H9 (cell line): ENCODE results near the gene TMEM272. TPM values are rescaled to one million over a fixed set of nuclear protein-coding genes. Genes with fewer than 3 reads are reported as not detected.

Source experiments
- DNase-seq: peaks from one replicate; pipeline ENCODE4 v3.0.0-alpha.2; 2017
- H2AFZ ChIP-seq: one replicate; pipeline ENCODE4 v1.6.1; 2013; ENCODE audit warnings: mild to moderate bottlenecking, low read length, control low read depth, moderate library complexity
- H2AK5ac ChIP-seq: 2 replicates; pipeline ENCODE4 v1.6.1; 2013; ENCODE audit warnings: low read length, control low read depth, mixed read lengths; ENCODE audit not compliant: insufficient read length
- H2BK120ac ChIP-seq: one replicate; pipeline ENCODE4 v1.6.1; 2013; ENCODE audit warnings: low read depth, mild to moderate bottlenecking, low read length, control low read depth, inconsistent platforms; ENCODE audit not compliant: poor library complexity, severe bottlenecking
- H2BK12ac ChIP-seq: 2 replicates; pipeline ENCODE4 v1.6.1; 2013; ENCODE audit warnings: low read length, control low read depth, mixed read lengths, low read depth; ENCODE audit not compliant: insufficient read length
- H2BK15ac ChIP-seq: 2 replicates; pipeline ENCODE4 v1.6.1; 2013; ENCODE audit warnings: low read depth, low read length, control low read depth
- H2BK20ac ChIP-seq: one replicate; pipeline ENCODE4 v1.6.1; 2013; ENCODE audit warnings: low read depth, mild to moderate bottlenecking, low read length, control low read depth, inconsistent platforms; ENCODE audit not compliant: poor library complexity, severe bottlenecking
- H2BK5ac ChIP-seq: 2 replicates; pipeline ENCODE4 v1.6.1; 2013; ENCODE audit warnings: low read length, control low read depth, mixed read lengths; ENCODE audit not compliant: insufficient read length
- H3K14ac ChIP-seq: 2 replicates; pipeline ENCODE4 v1.6.1; 2013; ENCODE audit warnings: low read length, control low read depth; ENCODE audit not compliant: insufficient read depth
- H3K18ac ChIP-seq: 2 replicates; pipeline ENCODE4 v1.6.1; 2013; ENCODE audit warnings: low read depth, mild to moderate bottlenecking, mixed read lengths, low read length, control low read depth; ENCODE audit not compliant: insufficient read length
- H3K23ac ChIP-seq: 2 replicates; pipeline ENCODE4 v1.6.1; 2013; ENCODE audit warnings: low read length, control low read depth, mixed read lengths, low read depth; ENCODE audit not compliant: insufficient read length
- H3K23me2 ChIP-seq: 2 replicates; pipeline ENCODE4 v1.6.1; 2013; ENCODE audit warnings: low read depth, mild to moderate bottlenecking, mixed read lengths, low read length, control low read depth; ENCODE audit not compliant: insufficient read length, poor library complexity, severe bottlenecking
- H3K27ac ChIP-seq: 2 replicates; pipeline ENCODE4 v1.5.1; 2013; ENCODE audit warnings: low read length, control low read depth, mixed read lengths, low read depth; ENCODE audit not compliant: insufficient read length
- H3K27me3 ChIP-seq: 2 replicates; pipeline ENCODE4 v1.6.1; 2013; ENCODE audit warnings: low read length, control low read depth, inconsistent platforms; ENCODE audit not compliant: insufficient read depth
- H3K4ac ChIP-seq: 2 replicates; pipeline ENCODE4 v1.6.1; 2013; ENCODE audit warnings: low read depth, mild to moderate bottlenecking, control low read depth, inconsistent platforms, low read length, moderate library complexity
- H3K4me1 ChIP-seq: 2 replicates; pipeline ENCODE4 v1.6.1; 2013; ENCODE audit warnings: low read length, control low read depth, inconsistent platforms; ENCODE audit not compliant: insufficient read depth
- H3K4me2 ChIP-seq: 2 replicates; pipeline ENCODE4 v1.6.1; 2013; ENCODE audit warnings: low read length, control low read depth, mixed read lengths; ENCODE audit not compliant: insufficient read length, insufficient read depth
- H3K56ac ChIP-seq: 2 replicates; pipeline ENCODE4 v1.6.1; 2013; ENCODE audit warnings: low read depth, mild to moderate bottlenecking, mixed read lengths, low read length, control low read depth; ENCODE audit not compliant: insufficient read length
- H3K79me1 ChIP-seq: 2 replicates; pipeline ENCODE4 v1.6.1; 2013; ENCODE audit warnings: low read depth, mild to moderate bottlenecking, moderate library complexity, low read length, control low read depth, inconsistent platforms; ENCODE audit not compliant: insufficient read depth, poor library complexity, severe bottlenecking
- H3K79me2 ChIP-seq: 2 replicates; pipeline ENCODE4 v1.6.1; 2013; ENCODE audit warnings: low read length, control low read depth, inconsistent platforms; ENCODE audit not compliant: insufficient read depth
- H3K9ac ChIP-seq: 2 replicates; pipeline ENCODE4 v1.6.1; 2013; ENCODE audit warnings: low read length, control low read depth, mixed read lengths; ENCODE audit not compliant: insufficient read length; ENCODE audit errors: extremely low read depth
- H3K9me3 ChIP-seq: one replicate; pipeline ENCODE4 v1.6.1; 2013; ENCODE audit warnings: low read depth, low read length, inconsistent platforms; ENCODE audit not compliant: control insufficient read depth
- H3T11ph ChIP-seq: one replicate; pipeline ENCODE4 v1.6.1; 2013; ENCODE audit warnings: mild to moderate bottlenecking, low read length, control low read depth, inconsistent platforms
- H4K20me1 ChIP-seq: one replicate; pipeline ENCODE4 v1.6.1; 2013; ENCODE audit not compliant: control insufficient read depth, insufficient read length, insufficient read depth
- H4K5ac ChIP-seq: 2 replicates; pipeline ENCODE4 v1.6.1; 2013; ENCODE audit warnings: low read depth, mild to moderate bottlenecking, mixed read lengths, low read length, control low read depth; ENCODE audit not compliant: insufficient read length
- H4K8ac ChIP-seq: replicated peaks from 2 replicates; pipeline ENCODE4 v1.6.1; 2013; ENCODE audit warnings: low read length, control low read depth, mixed read lengths, low read depth; ENCODE audit not compliant: insufficient read length
- H4K91ac ChIP-seq: 2 replicates; pipeline ENCODE4 v1.6.1; 2013; ENCODE audit warnings: low read depth, mild to moderate bottlenecking, moderate library complexity, mixed read lengths, low read length, control low read depth; ENCODE audit not compliant: insufficient read length
- H3K27ac Mint-ChIP-seq, 3 experiments: 2 replicates in 2 of 3; 3 replicates in 1 of 3; pipeline ENCODE4 v1.8.0; 2020 to 2021; ENCODE audit warnings: mixed read lengths in 3 of 3, mild to moderate bottlenecking in 1 of 3, moderate library complexity in 1 of 3
- H3K27me3 Mint-ChIP-seq: 2 replicates; pipeline ENCODE4 v1.8.0; 2021; ENCODE audit warnings: low read depth, mild to moderate bottlenecking, moderate library complexity, mixed read lengths
- H3K36me3 Mint-ChIP-seq, 3 experiments: 2 replicates in 2 of 3; 3 replicates in 1 of 3; pipeline ENCODE4 v1.8.0; 2020 to 2021; ENCODE audit warnings: low read depth in 3 of 3, mixed read lengths in 3 of 3; ENCODE audit not compliant: insufficient read depth in 1 of 3
- H3K4me1 Mint-ChIP-seq, 2 experiments: 2 replicates each; pipeline ENCODE4 v1.8.0; 2020; ENCODE audit warnings: mixed read lengths in 2 of 2
- H3K4me3 Mint-ChIP-seq, 2 experiments: 2 replicates in 1 of 2; 3 replicates in 1 of 2; pipeline ENCODE4 v1.8.0; 2020 to 2021; ENCODE audit warnings: mild to moderate bottlenecking in 2 of 2, mixed read lengths in 2 of 2, moderate library complexity in 1 of 2
- H3K9me3 Mint-ChIP-seq, 2 experiments: 2 replicates in 1 of 2; 3 replicates in 1 of 2; pipeline ENCODE4 v1.8.0; 2020; ENCODE audit warnings: mild to moderate bottlenecking in 2 of 2, mixed read lengths in 2 of 2, moderate library complexity in 1 of 2
- WGBS: extraction: QIAGEN DNeasy Blood & Tissue Kit; methylation state at CpG from one replicate; pipeline ENCODE4 v1.1.7; 2013; ENCODE audit warnings: missing lambda C conversion rate, low lambda C conversion rate, mixed read lengths; ENCODE audit not compliant: insufficient read length; ENCODE audit errors: extremely low coverage; 5-methylcytosine and 5-hydroxymethylcytosine counted together
- total RNA-seq: library from RNA; stranded (reverse); gene quantifications from 2 replicates; pipeline ENCODE4 v1.2.1, GENCODE V29; 2021
- TF ChIP-seq, protein P1 (sequence below): fragments of 200-600 bp; sonication (generic); conservative IDR thresholded peaks from 3 replicates; pipeline ENCODE4 v1.8.0; 2021; ENCODE audit warnings: antibody characterized with exemption, mild to moderate bottlenecking

TMEM272 gene
- total RNA-seq, 1 experiment from 2014 or later = not detected

DNA sequence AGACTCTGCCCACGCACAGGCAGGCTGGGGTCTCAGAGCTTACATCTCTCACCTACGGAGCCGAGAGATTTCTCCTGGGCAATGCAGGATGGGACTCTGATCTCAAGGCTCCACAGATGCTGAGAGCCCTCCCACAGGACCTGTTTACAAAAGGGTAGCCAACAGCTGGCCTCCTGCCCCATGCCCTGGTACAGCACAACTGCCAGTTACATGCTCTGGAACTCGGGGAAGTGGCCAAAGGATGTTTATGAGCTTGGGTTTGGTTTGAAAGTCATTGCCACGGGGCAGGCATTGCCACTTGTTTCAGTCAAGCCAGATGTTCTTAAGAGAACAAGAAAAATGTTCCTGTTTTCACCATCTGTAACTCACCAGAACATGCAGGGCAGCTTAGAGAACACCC is 44.5 kb downstream of the TMEM272 start:
- Mint-ChIP-seq H3K4me1 (peaks cover 56 to 65% of the 10 kb centered on the region in 2 experiments), H3K36me3 (peaks cover 0 to 6% (median 2%) of the 10 kb centered on the region in 3 experiments; a peak in 3 of 7 replicates), H3K27me3 (no peaks in the 10 kb centered on the region), H3K27ac (no peak overlapping the region), H3K4me3 (no peak overlapping the region), H3K9me3 (no peaks in the 10 kb centered on the region)
- no peak overlapping the region for H3K14ac ChIP-seq
- H2BK120ac ChIP-seq = no peak overlapping the region
- peaks cover 4% of the 10 kb centered on the region for H3K23me2 ChIP-seq
- H3K56ac ChIP-seq = no peak overlapping the region
- H4K8ac ChIP-seq = no peak overlapping the region
- no peaks in the 10 kb centered on the region for H4K20me1 ChIP-seq
- no peak for DNase-seq
- no peaks in the 10 kb centered on the region for H3K27me3 ChIP-seq
- WGBS = no CpG with 5 or more reads among the region's 5 CpGs
- no peaks in the 10 kb centered on the region for H3K9me3 ChIP-seq
- H3K4me2 ChIP-seq = no peak overlapping the region
- H3K79me2 ChIP-seq = no peaks in the 10 kb centered on the region
- H3K9ac ChIP-seq = no peak overlapping the region
- no peak overlapping the region for H2BK15ac ChIP-seq
- H3T11ph ChIP-seq = no peak overlapping the region
- no peak overlapping the region for H2BK5ac ChIP-seq
- H3K4ac ChIP-seq = no peak overlapping the region
- H3K27ac ChIP-seq = no peak overlapping the region
- no peak overlapping the region for H4K91ac ChIP-seq
- H2BK20ac ChIP-seq = no peak overlapping the region
- no peak overlapping the region for H3K23ac ChIP-seq
- H3K18ac ChIP-seq = no peak overlapping the region
- H2BK12ac ChIP-seq = no peak overlapping the region
- TF ChIP-seq, protein P1, sequence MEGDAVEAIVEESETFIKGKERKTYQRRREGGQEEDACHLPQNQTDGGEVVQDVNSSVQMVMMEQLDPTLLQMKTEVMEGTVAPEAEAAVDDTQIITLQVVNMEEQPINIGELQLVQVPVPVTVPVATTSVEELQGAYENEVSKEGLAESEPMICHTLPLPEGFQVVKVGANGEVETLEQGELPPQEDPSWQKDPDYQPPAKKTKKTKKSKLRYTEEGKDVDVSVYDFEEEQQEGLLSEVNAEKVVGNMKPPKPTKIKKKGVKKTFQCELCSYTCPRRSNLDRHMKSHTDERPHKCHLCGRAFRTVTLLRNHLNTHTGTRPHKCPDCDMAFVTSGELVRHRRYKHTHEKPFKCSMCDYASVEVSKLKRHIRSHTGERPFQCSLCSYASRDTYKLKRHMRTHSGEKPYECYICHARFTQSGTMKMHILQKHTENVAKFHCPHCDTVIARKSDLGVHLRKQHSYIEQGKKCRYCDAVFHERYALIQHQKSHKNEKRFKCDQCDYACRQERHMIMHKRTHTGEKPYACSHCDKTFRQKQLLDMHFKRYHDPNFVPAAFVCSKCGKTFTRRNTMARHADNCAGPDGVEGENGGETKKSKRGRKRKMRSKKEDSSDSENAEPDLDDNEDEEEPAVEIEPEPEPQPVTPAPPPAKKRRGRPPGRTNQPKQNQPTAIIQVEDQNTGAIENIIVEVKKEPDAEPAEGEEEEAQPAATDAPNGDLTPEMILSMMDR = no peak
- H4K5ac ChIP-seq = no peak overlapping the region
- H2AFZ ChIP-seq = no peak overlapping the region
- no peak overlapping the region for H2AK5ac ChIP-seq
- peaks cover 3% of the 10 kb centered on the region; the same call in 1 of the 2 replicates for H3K4me1 ChIP-seq
- H3K79me1 ChIP-seq = no peaks in the 10 kb centered on the region
